AG09319 (cell line): ENCODE data around the gene ASIC2.

Source experiments
- DNase-seq: peaks from one replicate; pipeline ENCODE4 v3.0.0-alpha.2; 2010; ENCODE audit warnings: low read depth; ENCODE audit errors: extremely low read depth
- TF ChIP-seq, protein P1 (sequence below): IDR thresholded peaks from 2 replicates; pipeline ENCODE4 v1.5.1; 2011; ENCODE audit warnings: low read depth, mild to moderate bottlenecking, inconsistent platforms, low read length, moderate library complexity

The ASIC2 gene

GRCh38 chr17:33266116-33266515, 27.0 kb downstream of the ASIC2 start:
- DNase-seq = no peak
- TF ChIP-seq, protein P1, sequence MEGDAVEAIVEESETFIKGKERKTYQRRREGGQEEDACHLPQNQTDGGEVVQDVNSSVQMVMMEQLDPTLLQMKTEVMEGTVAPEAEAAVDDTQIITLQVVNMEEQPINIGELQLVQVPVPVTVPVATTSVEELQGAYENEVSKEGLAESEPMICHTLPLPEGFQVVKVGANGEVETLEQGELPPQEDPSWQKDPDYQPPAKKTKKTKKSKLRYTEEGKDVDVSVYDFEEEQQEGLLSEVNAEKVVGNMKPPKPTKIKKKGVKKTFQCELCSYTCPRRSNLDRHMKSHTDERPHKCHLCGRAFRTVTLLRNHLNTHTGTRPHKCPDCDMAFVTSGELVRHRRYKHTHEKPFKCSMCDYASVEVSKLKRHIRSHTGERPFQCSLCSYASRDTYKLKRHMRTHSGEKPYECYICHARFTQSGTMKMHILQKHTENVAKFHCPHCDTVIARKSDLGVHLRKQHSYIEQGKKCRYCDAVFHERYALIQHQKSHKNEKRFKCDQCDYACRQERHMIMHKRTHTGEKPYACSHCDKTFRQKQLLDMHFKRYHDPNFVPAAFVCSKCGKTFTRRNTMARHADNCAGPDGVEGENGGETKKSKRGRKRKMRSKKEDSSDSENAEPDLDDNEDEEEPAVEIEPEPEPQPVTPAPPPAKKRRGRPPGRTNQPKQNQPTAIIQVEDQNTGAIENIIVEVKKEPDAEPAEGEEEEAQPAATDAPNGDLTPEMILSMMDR = no peak

DNA sequence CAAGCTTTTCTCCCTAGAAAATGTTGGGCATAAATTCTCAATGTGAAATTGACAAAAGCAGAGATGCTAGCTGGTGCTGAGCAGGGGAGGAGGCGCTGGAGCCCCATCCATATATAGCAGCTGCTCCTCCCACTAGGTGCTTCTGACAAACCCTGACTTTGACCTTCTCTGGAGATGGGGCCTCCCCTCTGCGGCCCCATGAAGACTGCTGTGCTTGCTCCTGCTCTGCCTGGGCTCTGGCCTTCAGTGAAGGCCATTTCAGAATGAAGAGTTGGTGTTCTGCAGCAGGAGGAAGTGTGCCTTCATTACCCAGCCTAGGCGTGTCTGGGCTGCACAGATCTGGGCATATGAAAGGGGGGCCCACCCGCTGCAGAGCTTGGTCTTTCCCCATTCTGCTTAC, 29.7 kb downstream of the ASIC2 start:
- TF ChIP-seq, protein P1 = no peak
- no peak for DNase-seq

DNA sequence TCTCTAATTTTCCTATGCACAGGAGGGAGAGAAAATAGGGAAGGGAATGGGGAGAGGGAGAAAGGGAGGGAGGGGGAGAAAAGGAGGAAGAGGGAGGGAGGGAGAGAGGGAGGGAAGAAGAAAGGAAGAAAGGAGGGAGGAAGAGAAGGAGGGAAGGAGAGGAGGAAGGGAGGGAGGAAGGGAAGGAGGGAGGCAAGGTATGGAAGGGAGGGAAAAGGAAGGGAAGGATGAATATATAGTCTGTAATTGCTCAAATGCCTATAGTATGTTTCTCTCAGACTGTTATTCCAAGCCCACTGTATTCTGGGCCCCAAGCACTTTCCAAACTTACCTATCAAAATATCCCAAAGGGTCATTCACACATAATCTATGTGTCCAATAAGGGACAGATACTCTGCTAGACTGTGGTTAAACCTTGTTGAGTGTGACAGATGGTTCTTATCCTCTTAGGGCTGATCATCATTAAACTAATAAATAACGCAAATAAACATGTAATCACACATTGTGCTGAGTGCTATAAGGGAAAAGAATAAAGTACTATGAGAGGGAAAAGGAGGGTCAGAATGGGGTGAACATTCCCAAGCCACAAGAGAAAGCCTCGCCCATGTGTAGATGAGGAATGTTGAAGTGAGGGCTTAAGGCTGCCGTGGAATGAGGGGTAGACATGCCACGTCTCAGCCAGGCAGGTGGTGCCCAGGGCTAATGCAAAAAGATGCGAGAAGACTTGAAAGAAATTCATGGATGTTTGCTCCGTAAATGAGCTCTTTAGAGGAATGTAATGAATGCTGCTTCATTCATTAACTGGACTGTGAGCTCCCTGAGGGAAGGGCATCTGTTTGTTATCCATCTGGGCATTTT, 30.6 kb downstream of the ASIC2 start:
- TF ChIP-seq, protein P1 = no peak
- no peak for DNase-seq

DNA sequence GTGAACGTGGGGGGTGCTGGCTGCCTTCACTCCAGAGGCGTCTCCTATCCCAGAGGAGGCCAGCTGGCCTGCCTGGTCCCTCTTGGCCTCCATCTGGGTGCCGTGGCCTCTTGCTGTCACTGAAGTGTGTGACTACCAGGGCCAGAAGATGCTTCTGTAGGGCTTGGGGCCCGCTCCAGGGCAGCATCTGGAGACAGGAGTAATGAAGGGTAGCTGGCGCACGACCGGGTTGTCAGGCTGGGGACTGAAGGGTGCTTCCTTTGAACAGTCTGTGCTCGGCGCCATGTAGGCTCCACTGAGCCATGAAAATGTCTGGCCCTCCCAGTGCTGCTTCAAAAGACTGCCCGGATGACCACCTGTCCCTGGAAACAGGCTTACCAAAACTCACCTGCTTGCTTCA, 31.3 kb downstream of the ASIC2 start:
- DNase-seq = no peak
- TF ChIP-seq, protein P1 = no peak

DNA sequence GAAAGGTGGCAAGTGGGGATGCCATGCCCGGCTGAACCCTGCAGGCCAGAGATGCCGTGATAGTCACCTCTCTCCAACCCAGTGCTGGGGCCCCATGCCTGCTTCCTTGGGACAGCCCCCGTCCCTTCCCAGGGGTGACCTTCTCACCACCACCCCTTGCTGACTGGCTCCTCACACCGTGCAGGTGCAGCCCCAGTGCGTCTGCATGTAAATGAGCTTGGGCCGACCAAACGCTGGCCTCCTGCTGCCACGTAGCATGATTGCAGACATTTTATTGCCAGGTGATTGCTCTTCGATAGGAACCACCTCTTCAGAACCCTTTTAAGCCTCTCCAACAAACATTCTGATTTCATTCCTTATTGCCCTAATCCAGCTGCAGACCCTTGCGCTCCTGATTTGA, 32.5 kb downstream of the ASIC2 start:
- DNase-seq = no peak
- TF ChIP-seq, protein P1 = no peak

- TF ChIP-seq, protein P1 = no peak
These were observed 34.8 kb downstream of the ASIC2 start for GRCh38 chr17:33258296-33258695.

DNA sequence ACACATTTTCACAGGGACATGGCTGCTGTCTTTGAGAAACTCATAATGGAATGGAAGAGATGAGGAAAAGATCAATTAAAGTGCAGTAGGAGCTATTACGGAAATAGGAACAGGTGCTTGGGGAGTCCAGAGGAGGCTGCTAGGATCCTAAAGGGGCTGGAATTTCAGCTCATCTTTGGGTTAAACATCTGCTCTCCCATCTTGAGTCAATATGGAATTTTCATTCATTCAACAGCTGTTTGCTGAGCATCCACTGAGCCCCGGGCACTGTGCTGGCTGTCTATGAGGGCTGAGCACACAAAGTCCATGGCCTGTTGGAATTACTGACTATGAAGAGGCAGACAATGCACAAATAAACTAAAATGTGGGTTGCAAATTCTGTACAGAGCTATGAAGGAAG, 47.9 kb downstream of the ASIC2 start:
- no peak for DNase-seq
- TF ChIP-seq, protein P1 = no peak

More at GRCh38 chr17:33258296-33258695, 34.8 kb downstream of the ASIC2 start:
- DNase-seq = no peak
